ENCODE measurements around the gene ZNF500. TPM values are rescaled to one million over a fixed set of nuclear protein-coding genes. Genes with fewer than 3 reads are reported as not detected.

The ZNF500 gene
- total and polyA plus RNA-seq, 10 of the 15 experiments (the other 5 are each of a cell fraction or from before 2014, with no cell fraction given) = 0.99 to 13.1 (median 5.5) TPM

DNA sequence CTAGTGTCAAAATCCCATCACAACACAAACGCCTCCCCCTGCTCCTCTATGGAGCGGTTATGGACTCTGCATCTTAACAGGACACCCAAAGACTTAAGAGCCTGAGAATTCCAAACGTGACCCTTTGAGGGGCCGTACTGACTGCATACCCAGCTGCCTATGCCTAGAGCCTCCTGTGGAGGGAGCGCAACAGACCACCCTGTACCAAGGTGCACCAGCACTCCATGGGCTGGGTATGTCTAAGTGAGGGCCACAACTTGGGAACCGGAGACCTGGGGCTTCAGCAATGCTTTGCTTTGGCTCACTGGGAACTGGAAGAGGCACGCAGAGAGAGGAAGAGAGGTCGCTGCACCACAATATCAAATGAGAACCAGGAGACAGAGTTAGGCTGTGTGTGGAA is 38.3 kb downstream of the ZNF500 start:
- ChIA-PET CTCF (interaction anchor here (0.9 kb wide), 1 partner anchor 475 kb away, joined by 3 read pairs; no protein-coding TSS in a partner anchor), POLR2A (no interaction called here), RAD21 (ENCODE audit: unreplicated experiment) (no interaction called here), SMC1A (ENCODE audit: uncharacterized antibody, unreplicated experiment) (no interaction called here)
- no peak overlapping the region for H3K27ac ChIP-seq (ENCODE audit: control insufficient read depth, insufficient read depth)
- no peak for FAIRE-seq
- intact Hi-C loops (cut with micrococcal nuclease; ENCODE audit: unreplicated experiment) (no loop called here), in situ Hi-C loops (cut with MboI) (no loop called here)
- ATAC-seq = no peak
- TF ChIP-seq, protein P1, sequence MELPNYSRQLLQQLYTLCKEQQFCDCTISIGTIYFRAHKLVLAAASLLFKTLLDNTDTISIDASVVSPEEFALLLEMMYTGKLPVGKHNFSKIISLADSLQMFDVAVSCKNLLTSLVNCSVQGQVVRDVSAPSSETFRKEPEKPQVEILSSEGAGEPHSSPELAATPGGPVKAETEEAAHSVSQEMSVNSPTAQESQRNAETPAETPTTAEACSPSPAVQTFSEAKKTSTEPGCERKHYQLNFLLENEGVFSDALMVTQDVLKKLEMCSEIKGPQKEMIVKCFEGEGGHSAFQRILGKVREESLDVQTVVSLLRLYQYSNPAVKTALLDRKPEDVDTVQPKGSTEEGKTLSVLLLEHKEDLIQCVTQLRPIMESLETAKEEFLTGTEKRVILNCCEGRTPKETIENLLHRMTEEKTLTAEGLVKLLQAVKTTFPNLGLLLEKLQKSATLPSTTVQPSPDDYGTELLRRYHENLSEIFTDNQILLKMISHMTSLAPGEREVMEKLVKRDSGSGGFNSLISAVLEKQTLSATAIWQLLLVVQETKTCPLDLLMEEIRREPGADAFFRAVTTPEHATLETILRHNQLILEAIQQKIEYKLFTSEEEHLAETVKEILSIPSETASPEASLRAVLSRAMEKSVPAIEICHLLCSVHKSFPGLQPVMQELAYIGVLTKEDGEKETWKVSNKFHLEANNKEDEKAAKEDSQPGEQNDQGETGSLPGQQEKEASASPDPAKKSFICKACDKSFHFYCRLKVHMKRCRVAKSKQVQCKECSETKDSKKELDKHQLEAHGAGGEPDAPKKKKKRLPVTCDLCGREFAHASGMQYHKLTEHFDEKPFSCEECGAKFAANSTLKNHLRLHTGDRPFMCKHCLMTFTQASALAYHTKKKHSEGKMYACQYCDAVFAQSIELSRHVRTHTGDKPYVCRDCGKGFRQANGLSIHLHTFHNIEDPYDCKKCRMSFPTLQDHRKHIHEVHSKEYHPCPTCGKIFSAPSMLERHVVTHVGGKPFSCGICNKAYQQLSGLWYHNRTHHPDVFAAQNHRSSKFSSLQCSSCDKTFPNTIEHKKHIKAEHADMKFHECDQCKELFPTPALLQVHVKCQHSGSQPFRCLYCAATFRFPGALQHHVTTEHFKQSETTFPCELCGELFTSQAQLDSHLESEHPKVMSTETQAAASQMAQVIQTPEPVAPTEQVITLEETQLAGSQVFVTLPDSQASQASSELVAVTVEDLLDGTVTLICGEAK (IDR thresholded peaks at IDR 0.05; ENCODE audit: borderline replicate concordance) = no peak
- TF ChIP-seq STAT3 (IDR thresholded peaks at IDR 0.05; ENCODE audit: low read depth, low read length) (no peak), RBBP5 (conservative IDR thresholded peaks at IDR 0.05) (no peak), ZNF622 (IDR thresholded peaks at IDR 0.05) (no peak), PML (IDR thresholded peaks at IDR 0.05; ENCODE audit: low read length) (no peak), TCF12 (IDR thresholded peaks at IDR 0.05; ENCODE audit: low read depth, low read length) (no peak), JUNB (IDR thresholded peaks at IDR 0.05) (no peak), HDGF (IDR thresholded peaks at IDR 0.05) (no peak), STAT1 (conservative IDR thresholded peaks at IDR 0.05) (no peak), ZNF207 (IDR thresholded peaks at IDR 0.05; ENCODE audit: borderline replicate concordance) (no peak)
- TF ChIP-seq, protein P2, sequence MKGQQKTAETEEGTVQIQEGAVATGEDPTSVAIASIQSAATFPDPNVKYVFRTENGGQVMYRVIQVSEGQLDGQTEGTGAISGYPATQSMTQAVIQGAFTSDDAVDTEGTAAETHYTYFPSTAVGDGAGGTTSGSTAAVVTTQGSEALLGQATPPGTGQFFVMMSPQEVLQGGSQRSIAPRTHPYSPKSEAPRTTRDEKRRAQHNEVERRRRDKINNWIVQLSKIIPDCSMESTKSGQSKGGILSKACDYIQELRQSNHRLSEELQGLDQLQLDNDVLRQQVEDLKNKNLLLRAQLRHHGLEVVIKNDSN (IDR thresholded peaks at IDR 0.05; ENCODE audit: borderline replicate concordance, extremely low read length, insufficient read depth, low read depth, low read length) = no peak
- TF ChIP-seq, protein P3, sequence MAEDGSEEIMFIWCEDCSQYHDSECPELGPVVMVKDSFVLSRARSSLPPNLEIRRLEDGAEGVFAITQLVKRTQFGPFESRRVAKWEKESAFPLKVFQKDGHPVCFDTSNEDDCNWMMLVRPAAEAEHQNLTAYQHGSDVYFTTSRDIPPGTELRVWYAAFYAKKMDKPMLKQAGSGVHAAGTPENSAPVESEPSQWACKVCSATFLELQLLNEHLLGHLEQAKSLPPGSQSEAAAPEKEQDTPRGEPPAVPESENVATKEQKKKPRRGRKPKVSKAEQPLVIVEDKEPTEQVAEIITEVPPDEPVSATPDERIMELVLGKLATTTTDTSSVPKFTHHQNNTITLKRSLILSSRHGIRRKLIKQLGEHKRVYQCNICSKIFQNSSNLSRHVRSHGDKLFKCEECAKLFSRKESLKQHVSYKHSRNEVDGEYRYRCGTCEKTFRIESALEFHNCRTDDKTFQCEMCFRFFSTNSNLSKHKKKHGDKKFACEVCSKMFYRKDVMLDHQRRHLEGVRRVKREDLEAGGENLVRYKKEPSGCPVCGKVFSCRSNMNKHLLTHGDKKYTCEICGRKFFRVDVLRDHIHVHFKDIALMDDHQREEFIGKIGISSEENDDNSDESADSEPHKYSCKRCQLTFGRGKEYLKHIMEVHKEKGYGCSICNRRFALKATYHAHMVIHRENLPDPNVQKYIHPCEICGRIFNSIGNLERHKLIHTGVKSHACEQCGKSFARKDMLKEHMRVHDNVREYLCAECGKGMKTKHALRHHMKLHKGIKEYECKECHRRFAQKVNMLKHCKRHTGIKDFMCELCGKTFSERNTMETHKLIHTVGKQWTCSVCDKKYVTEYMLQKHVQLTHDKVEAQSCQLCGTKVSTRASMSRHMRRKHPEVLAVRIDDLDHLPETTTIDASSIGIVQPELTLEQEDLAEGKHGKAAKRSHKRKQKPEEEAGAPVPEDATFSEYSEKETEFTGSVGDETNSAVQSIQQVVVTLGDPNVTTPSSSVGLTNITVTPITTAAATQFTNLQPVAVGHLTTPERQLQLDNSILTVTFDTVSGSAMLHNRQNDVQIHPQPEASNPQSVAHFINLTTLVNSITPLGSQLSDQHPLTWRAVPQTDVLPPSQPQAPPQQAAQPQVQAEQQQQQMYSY (CRISPR knock-in tag; IDR thresholded peaks at IDR 0.05) = no peak
- H3K79me2 ChIP-seq (ENCODE audit: control insufficient read depth, insufficient read depth, low read length) = peaks cover 10% of the 10 kb centered on the region
- 92% methylated on average over 8 of the region's 8 CpGs for WGBS (ENCODE audit: insufficient coverage, insufficient replicate concordance, low lambda C conversion rate, missing lambda C conversion rate)
- no peak overlapping the region for H3K4me2 ChIP-seq (ENCODE audit: control insufficient read depth, insufficient read depth)
- no peaks in the 10 kb centered on the region for H3K4me1 ChIP-seq (ENCODE audit: control insufficient read depth, insufficient read depth, low read length)
- no peaks in the 10 kb centered on the region for H3K27me3 ChIP-seq (replicated peaks in 1 of 2; ENCODE audit: control insufficient read depth in 2 of 2, insufficient read depth in 2 of 2, low read length in 1 of 2)
- H3K4me3 ChIP-seq = no peak overlapping the region
- H3K9ac ChIP-seq (ENCODE audit: control insufficient read depth, insufficient read depth, low read length) = no peak overlapping the region
- H3K36me3 ChIP-seq (ENCODE audit: control insufficient read depth in 2 of 2, insufficient read depth in 2 of 2, low read length in 1 of 2) = peaks cover 0 to 2% of the 10 kb centered on the region in 2 experiments; a peak in 3 of 4 replicates
- no peak for DNase-seq (ENCODE audit: low read depth, low spot score)
- H2AFZ ChIP-seq (ENCODE audit: control insufficient read depth, low read depth, low read length) = no peak overlapping the region
- no peaks in the 10 kb centered on the region for H4K20me1 ChIP-seq (ENCODE audit: control insufficient read depth, insufficient read depth)
- no TSS peak for BruUV-seq (replicated peaks)
- H3K9me3 ChIP-seq (replicated peaks; ENCODE audit: control insufficient read depth, insufficient read depth, low read length) = no peaks in the 10 kb centered on the region
